ENCODE data around the gene FOXC2. TPM values are rescaled to one million over a fixed set of nuclear protein-coding genes. Genes with fewer than 3 reads are reported as not detected.

Gene FOXC2
- total RNA-seq, 1 donor: 2.2 TPM

DNA sequence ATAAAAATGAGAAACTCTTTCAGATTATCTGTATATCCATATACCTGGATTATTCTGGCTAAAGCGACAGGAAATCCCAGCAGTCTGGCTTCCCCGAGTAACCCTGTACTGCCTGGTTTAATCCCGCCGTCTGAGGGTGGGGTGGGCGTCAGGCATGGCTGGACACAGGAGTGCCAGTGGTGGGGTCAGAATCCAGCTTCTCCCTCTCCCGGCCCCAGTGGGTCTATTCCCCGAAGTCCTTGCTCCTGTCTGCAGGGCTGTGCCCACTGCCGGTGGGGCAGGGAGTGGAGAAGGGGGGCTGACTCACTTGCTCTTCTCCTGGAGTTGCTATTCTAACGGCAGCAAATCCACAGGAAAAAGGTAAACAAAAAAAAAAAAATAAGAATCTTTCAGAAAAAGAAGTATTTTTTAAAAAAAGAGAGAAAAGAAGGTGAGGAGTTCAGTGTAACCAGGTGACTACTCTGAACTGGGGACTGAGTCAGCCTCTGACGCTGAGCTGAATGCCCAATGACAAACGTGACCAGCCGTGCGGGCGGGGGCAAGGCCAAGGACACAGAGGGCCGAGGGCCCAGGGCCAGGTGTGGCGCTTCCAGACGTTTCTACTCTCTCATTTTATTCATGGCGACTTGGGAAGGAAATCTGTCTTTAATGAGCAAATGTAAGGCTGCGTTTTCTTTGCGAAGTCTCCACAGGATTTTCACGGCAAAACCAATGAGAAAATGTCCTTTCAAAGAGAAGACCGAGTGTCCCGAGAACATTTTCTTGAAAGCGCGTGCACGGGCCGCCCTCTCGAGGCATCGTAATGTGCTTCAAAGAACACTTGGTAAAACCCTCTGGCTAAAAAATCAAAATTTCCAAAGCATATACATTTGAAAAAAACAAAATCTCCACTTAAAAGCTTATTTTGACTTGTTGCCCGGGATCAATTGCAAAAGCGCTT lies 36.1 kb upstream of the FOXC2 start:
- no peaks in the 10 kb centered on the region for H3K27me3 ChIP-seq (ENCODE audit: insufficient read depth, low read length)
- no peak overlapping the region for H3K4me3 ChIP-seq (ENCODE audit: insufficient read depth, low read length)
- H3K36me3 ChIP-seq (ENCODE audit: insufficient read depth, low read length): no peaks in the 10 kb centered on the region
- TF ChIP-seq, protein P1, sequence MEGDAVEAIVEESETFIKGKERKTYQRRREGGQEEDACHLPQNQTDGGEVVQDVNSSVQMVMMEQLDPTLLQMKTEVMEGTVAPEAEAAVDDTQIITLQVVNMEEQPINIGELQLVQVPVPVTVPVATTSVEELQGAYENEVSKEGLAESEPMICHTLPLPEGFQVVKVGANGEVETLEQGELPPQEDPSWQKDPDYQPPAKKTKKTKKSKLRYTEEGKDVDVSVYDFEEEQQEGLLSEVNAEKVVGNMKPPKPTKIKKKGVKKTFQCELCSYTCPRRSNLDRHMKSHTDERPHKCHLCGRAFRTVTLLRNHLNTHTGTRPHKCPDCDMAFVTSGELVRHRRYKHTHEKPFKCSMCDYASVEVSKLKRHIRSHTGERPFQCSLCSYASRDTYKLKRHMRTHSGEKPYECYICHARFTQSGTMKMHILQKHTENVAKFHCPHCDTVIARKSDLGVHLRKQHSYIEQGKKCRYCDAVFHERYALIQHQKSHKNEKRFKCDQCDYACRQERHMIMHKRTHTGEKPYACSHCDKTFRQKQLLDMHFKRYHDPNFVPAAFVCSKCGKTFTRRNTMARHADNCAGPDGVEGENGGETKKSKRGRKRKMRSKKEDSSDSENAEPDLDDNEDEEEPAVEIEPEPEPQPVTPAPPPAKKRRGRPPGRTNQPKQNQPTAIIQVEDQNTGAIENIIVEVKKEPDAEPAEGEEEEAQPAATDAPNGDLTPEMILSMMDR (IDR thresholded peaks at IDR 0.05; ENCODE audit: extremely low read depth, low read depth, low read length): no peak
- no peaks in the 10 kb centered on the region for H3K79me2 ChIP-seq (ENCODE audit: insufficient read depth, low read length)
- H3K4me1 ChIP-seq (ENCODE audit: insufficient read depth, low read length): peaks cover 4% of the 10 kb centered on the region
- peak; percentile 34 for DNase-seq (ENCODE audit: insufficient read length, low spot score, missing footprints)
- H2AFZ ChIP-seq (ENCODE audit: low read length): no peak overlapping the region
- no peak overlapping the region for H3K4me2 ChIP-seq (ENCODE audit: insufficient read depth, low read length)
- H3K27ac ChIP-seq (ENCODE audit: low read depth, low read length): no peak overlapping the region
- peaks cover 4% of the 10 kb centered on the region for H4K20me1 ChIP-seq (ENCODE audit: insufficient read depth, low read length)
- no peaks in the 10 kb centered on the region for H3K9me3 ChIP-seq (ENCODE audit: low read depth, low read length)

DNA sequence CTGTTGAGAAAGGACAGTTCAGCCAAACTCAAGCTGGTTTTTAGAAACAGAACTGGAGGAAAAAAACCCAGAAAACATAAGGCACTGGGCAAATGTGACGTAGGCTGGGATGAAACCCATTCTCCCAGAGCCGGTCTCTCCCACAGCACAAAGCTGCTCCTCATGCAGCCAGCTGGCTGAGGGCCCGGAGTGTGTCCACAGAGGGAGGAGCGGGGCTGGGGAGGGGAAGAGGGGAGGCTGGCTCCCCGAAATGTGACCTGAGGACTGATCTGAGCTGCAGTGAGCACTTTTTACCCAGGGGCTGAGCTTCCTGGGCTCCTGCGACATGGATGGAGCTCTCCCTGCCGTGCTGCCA lies 35.5 kb upstream of the FOXC2 start:
- DNase-seq (ENCODE audit: insufficient read length, low spot score, missing footprints): peak; percentile 88
- no peaks in the 10 kb centered on the region for H3K36me3 ChIP-seq (ENCODE audit: insufficient read depth, low read length)

DNA sequence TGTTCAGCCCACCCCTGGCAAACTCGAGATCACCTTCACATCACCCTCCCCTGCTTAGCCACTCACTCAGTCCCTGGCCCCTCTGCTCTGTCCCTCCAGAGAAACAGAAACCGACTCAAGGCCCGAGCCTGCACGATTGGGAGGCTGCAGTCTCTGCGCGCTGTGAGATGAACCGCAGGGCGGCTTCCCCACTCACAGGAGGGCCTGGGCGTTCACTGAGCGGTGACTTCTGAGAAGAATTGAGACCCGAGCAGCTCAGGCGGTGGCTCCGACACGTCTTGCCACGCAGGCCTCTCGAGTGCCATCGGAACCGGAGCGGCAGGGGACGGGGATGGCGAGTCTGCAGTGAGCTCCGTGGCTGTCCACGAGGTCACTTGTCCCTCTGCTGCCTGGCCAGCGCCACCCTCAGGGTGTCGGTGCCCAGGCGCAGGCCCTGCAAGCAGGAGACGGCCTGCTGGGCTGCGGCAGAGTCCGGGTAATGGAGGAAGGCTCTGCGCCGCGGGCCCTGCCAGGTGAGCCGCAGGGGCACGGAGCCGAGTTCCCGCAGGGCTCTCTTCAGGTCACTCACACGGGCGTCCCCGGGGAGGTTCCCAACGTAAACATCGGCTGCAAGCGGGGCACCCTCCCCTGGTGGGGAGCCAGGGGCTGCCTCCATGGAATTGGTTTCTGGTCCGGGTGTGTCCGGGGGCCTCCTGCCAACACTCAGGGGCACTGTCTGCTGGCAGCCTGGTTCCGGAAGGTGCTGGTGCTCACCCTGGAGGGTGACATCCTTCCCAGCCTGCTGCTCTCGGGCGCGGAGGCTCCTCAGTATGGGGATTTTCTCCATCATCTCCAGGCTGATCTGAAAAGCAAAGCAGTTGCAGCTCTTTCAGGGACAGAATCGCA lies 34.7 kb upstream of the FOXC2 start:
- Histone ChIP-seq H3K27me3 (ENCODE audit: insufficient read depth, low read length) (no peaks in the 10 kb centered on the region), H3K4me1 (ENCODE audit: insufficient read depth, low read length) (peaks cover 4% of the 10 kb centered on the region), H3K4me2 (ENCODE audit: insufficient read depth, low read length) (no peak overlapping the region), H3K27ac (ENCODE audit: low read depth, low read length) (no peak overlapping the region), H3K9me3 (ENCODE audit: low read depth, low read length) (no peaks in the 10 kb centered on the region), H3K79me2 (ENCODE audit: insufficient read depth, low read length) (no peaks in the 10 kb centered on the region), H3K4me3 (ENCODE audit: insufficient read depth, low read length) (no peak overlapping the region), H4K20me1 (ENCODE audit: insufficient read depth, low read length) (peaks cover 4% of the 10 kb centered on the region), H2AFZ (ENCODE audit: low read length) (no peak overlapping the region), H3K36me3 (ENCODE audit: insufficient read depth, low read length) (peaks cover 2% of the 10 kb centered on the region)
- peak; percentile 64 for DNase-seq (ENCODE audit: insufficient read length, low spot score, missing footprints)
- TF ChIP-seq, protein P1 (IDR thresholded peaks at IDR 0.05; ENCODE audit: extremely low read depth, low read depth, low read length): no peak

More for the DNA sequence above, 35.5 kb upstream of the FOXC2 start:
- Histone ChIP-seq H3K9me3 (ENCODE audit: low read depth, low read length) (no peaks in the 10 kb centered on the region), H2AFZ (ENCODE audit: low read length) (no peak overlapping the region), H3K27me3 (ENCODE audit: insufficient read depth, low read length) (no peaks in the 10 kb centered on the region), H3K4me1 (ENCODE audit: insufficient read depth, low read length) (peaks cover 4% of the 10 kb centered on the region), H3K27ac (ENCODE audit: low read depth, low read length) (no peak overlapping the region), H3K4me3 (ENCODE audit: insufficient read depth, low read length) (no peak overlapping the region), H4K20me1 (ENCODE audit: insufficient read depth, low read length) (peaks cover 4% of the 10 kb centered on the region), H3K79me2 (ENCODE audit: insufficient read depth, low read length) (no peaks in the 10 kb centered on the region), H3K4me2 (ENCODE audit: insufficient read depth, low read length) (no peak overlapping the region)
- TF ChIP-seq, protein P1 (IDR thresholded peaks at IDR 0.05; ENCODE audit: extremely low read depth, low read depth, low read length): no peak

DNA sequence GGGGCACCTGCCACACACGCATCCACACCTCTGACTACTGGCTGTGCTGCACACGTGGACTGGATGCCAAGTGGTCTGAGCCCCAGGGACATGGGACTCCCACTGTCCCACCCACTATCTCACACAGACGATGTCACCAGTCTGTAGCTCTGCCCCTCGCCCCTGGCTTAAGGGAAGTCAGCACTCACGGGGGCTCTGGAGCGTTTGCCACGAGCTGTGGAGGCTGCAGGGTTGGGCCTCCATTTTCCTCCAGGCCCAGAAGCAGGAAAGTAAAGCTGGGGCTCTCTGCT lies 34.2 kb upstream of the FOXC2 start:
- Histone ChIP-seq H3K4me3 (ENCODE audit: insufficient read depth, low read length) (no peak overlapping the region), H3K27ac (ENCODE audit: low read depth, low read length) (no peak overlapping the region), H3K27me3 (ENCODE audit: insufficient read depth, low read length) (no peaks in the 10 kb centered on the region), H4K20me1 (ENCODE audit: insufficient read depth, low read length) (peaks cover 4% of the 10 kb centered on the region), H3K4me1 (ENCODE audit: insufficient read depth, low read length) (peaks cover 4% of the 10 kb centered on the region), H2AFZ (ENCODE audit: low read length) (no peak overlapping the region), H3K9me3 (ENCODE audit: low read depth, low read length) (no peaks in the 10 kb centered on the region), H3K4me2 (ENCODE audit: insufficient read depth, low read length) (no peak overlapping the region), H3K79me2 (ENCODE audit: insufficient read depth, low read length) (no peaks in the 10 kb centered on the region), H3K36me3 (ENCODE audit: insufficient read depth, low read length) (peaks cover 8% of the 10 kb centered on the region)
- TF ChIP-seq, protein P1 (IDR thresholded peaks at IDR 0.05; ENCODE audit: extremely low read depth, low read depth, low read length): no peak
- DNase-seq (ENCODE audit: insufficient read length, low spot score, missing footprints): no peak

Data from osteoblast (primary cell).